ENCODE measurements around the gene DNAH11. TPM values are rescaled to one million over a fixed set of nuclear protein-coding genes. Genes with fewer than 3 reads are reported as not detected.
A peak's percentile ranks its signal among the peaks of the same experiment; 100 is the strongest.
"Not testable (repeated sequence)": the region's sequence is repeated elsewhere in the genome, so short reads cannot be mapped to it uniquely, and the experiment has no call there.

The DNAH11 gene
- total RNA-seq, 2 donors from 2014 or later = 0.02 to 9.9 TPM

DNA sequence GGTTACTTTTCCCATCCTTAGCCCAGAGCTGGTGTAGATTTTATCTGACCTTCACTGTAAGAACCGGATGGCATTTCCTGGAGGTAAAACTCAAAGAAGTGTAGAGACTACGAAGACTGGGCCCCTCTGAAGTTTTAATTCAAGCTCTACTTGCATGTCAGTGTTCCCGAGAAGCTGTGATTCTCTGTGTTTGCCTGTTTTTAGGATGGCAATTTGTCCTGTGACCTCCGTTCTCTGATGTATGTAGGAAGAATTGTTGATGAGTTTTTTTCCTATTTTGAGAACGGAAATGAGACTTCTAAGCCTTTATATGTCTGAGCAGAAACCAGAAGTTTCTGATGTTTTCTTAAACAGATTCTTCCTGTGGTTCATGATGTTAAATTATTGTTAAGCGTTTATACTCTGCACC, 308.7 kb downstream of the DNAH11 start:
- H3K27ac Mint-ChIP-seq = peak overlapping the region in 1 of 2 donors; percentile 31
- H3K9me3 Mint-ChIP-seq = peaks cover 0 to 5% of the 10 kb centered on the region in 2 donors
- H3K36me3 Mint-ChIP-seq = peaks cover 0 to 11% of the 10 kb centered on the region in 2 donors
- ATAC-seq (no peak), DNase-seq (ENCODE audit: low spot score in 2 of 2) (no peak)

DNA sequence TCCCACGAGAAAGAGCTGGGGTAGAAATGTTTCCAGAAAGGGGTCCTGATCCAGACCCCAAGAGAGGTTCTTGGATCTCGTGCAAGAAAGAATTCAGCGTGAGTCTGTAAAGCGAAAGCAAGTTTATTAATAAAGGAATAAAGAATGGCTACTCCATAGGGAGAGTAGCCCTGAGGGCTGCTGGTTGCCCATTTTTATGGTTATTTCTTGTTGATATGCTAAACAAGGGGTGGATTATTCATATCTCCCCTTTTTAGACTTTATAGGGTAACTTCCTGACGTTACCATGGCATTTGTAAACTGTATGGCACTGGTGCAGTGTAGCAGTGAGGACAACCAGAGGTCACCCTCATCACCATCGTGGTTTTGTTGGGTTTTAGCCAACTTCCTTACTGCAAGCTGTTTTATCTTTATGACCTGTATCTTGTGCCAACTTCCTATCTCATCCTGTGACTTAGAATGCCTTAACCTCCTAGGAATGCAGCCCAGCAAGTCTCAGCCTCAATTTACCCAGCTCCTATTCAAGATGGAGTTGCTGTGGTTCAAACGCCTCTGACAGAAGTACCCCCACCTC, 322.9 kb downstream of the DNAH11 start:
- DNase-seq (ENCODE audit: low spot score in 2 of 2); ATAC-seq; H3K36me3 Mint-ChIP-seq; H3K9me3 Mint-ChIP-seq: not testable (repeated sequence)
- peak overlapping the region in 1 of 2 donors; percentile 60 for H3K27ac Mint-ChIP-seq

DNA sequence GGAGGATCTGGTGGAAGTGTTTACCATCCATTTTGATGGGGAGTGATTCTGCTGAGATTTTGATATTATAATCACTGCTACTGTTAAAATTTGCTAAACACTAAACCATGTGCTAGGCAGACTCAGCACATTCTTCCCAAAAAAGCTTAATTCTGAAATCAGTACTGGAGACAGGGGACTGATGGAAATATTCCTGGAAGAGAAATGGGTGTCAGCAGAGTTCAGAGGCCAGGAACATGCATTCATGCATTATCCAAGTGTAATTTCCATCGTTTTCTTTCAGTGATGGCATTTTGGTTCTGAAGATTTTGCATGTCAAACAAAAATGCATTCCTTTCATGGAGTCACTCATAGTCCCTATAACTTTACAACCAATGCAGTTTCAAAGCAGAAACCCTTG, 323.9 kb downstream of the DNAH11 start:
- DNase-seq (ENCODE audit: low spot score in 2 of 2) (no peak), ATAC-seq (no peak)
- no peak overlapping the region for H3K27ac Mint-ChIP-seq
- no peaks in the 10 kb centered on the region for H3K36me3 Mint-ChIP-seq
- H3K9me3 Mint-ChIP-seq = no peaks in the 10 kb centered on the region

DNA sequence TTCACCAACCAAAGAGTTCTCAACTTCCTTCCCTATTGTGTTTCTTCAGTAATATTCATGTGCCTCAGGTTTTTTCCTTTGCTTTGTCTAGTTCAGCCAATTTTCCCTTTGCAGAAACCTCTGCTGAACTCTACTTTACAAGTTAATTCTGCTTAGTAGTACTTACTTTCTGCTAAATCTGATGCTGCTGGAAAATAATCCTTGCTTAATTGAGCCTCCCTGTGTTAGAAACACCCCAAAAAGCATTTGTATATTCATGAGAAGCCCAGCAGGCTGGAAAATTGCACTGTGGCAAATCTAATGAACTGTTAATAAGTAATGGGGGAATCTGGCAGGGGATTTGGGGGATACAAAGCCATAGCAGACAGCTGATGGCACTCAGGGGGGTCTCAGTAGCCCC, 324.4 kb downstream of the DNAH11 start:
- no peak for ATAC-seq
- Mint-ChIP-seq H3K27ac (no peak overlapping the region), H3K9me3 (no peaks in the 10 kb centered on the region), H3K36me3 (no peaks in the 10 kb centered on the region)
- DNase-seq (ENCODE audit: low spot score in 2 of 2) = no peak

- H3K27ac Mint-ChIP-seq = no peak overlapping the region
- no peaks in the 10 kb centered on the region for H3K36me3 Mint-ChIP-seq
- ATAC-seq (no peak), DNase-seq (ENCODE audit: low spot score in 2 of 2) (no peak)
- no peaks in the 10 kb centered on the region for H3K9me3 Mint-ChIP-seq
Measured at GRCh38 chr7:21867816-21868575, 325.2 kb downstream of the DNAH11 start.

GRCh38 chr7:21868576-21868850, 325.7 kb downstream of the DNAH11 start:
- Mint-ChIP-seq H3K27ac (no peak overlapping the region), H3K36me3 (no peaks in the 10 kb centered on the region), H3K9me3 (no peaks in the 10 kb centered on the region)
- no peak for DNase-seq (ENCODE audit: low spot score in 2 of 2)
- no peak for ATAC-seq

DNA sequence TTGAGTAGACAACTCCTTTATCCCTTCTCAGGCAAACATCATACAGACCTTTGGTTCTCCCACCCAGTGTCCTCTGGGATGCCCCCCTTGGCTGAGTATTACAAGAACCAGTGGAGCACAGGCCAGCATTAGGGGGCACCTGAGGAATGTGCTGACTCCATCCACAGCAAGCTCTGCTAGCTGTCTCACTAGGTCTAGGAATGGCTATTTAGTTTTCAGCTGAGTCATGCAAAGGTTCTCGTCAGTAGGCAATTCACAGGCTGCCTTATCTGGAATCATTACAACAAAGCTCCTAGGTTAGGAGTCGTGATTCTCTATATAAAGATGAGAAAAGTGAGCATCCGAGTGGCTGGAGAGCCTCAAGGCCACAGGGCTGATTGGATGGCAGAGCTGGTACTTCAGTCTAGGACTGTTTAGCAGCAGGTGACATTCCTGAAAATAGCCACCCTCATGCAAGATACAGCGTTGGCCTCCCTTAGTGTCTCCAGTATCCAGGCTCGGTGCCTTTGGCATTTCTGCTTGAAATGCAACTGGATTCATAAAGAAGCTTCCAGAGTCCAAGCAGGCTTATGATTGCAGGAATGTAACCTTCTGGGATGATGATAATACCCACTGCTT, 327.1 kb downstream of the DNAH11 start:
- ATAC-seq (no peak), DNase-seq (ENCODE audit: low spot score in 2 of 2) (no peak)
- no peaks in the 10 kb centered on the region for H3K9me3 Mint-ChIP-seq
- H3K27ac Mint-ChIP-seq = no peak overlapping the region
- no peaks in the 10 kb centered on the region for H3K36me3 Mint-ChIP-seq

- H3K9me3 Mint-ChIP-seq = no peaks in the 10 kb centered on the region
- H3K36me3 Mint-ChIP-seq = peaks cover 0 to 8% of the 10 kb centered on the region in 2 donors
- no peak overlapping the region for H3K27ac Mint-ChIP-seq
- no peak for ATAC-seq
- no peak for DNase-seq (ENCODE audit: low spot score in 2 of 2)
Measured at GRCh38 chr7:21883069-21883468, 340.2 kb downstream of the DNAH11 start.

DNA sequence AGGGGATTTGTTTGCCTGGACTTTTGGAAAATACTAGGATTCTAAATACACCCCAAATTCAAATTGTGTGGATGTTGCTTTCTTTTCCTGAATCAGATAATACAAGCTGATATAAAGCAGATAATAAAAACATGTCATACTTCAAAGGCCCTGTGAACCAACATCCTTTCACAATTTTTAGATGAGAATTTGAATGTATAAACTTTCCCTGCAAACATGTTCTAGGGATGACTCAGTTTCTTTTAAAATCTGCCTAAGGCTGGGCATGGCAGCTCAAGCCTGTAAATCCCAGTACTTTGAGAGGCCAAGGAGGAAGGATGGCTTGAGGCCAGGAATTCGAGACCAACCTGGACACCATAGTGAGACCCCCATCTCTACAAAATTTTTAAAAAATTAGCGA, 340.7 kb downstream of the DNAH11 start:
- not testable (repeated sequence) for H3K27ac Mint-ChIP-seq; ATAC-seq; H3K9me3 Mint-ChIP-seq; DNase-seq (ENCODE audit: low spot score in 2 of 2); H3K36me3 Mint-ChIP-seq

GRCh38 chr7:21884496-21884895, 341.7 kb downstream of the DNAH11 start:
- ATAC-seq (no peak), DNase-seq (ENCODE audit: low spot score in 2 of 2) (no peak)
- Mint-ChIP-seq H3K27ac (no peak overlapping the region), H3K9me3 (no peaks in the 10 kb centered on the region), H3K36me3 (no peaks in the 10 kb centered on the region)

GRCh38 chr7:21886396-21886795, 343.6 kb downstream of the DNAH11 start:
- ATAC-seq (no peak), DNase-seq (ENCODE audit: low spot score in 2 of 2) (no peak)
- no peaks in the 10 kb centered on the region for H3K9me3 Mint-ChIP-seq
- H3K36me3 Mint-ChIP-seq = no peaks in the 10 kb centered on the region
- H3K27ac Mint-ChIP-seq = no peak overlapping the region

GRCh38 chr7:21887353-21887752, 344.5 kb downstream of the DNAH11 start:
- H3K9me3 Mint-ChIP-seq = no peaks in the 10 kb centered on the region
- ATAC-seq (no peak), DNase-seq (ENCODE audit: low spot score in 2 of 2) (no peak)
- no peak overlapping the region for H3K27ac Mint-ChIP-seq
- H3K36me3 Mint-ChIP-seq = no peaks in the 10 kb centered on the region

- Mint-ChIP-seq H3K36me3 (no peaks in the 10 kb centered on the region), H3K27ac (no peak overlapping the region)
- ATAC-seq = no peak
Measured at GRCh38 chr7:21887779-21888178, 344.9 kb downstream of the DNAH11 start.

GRCh38 chr7:21891291-21891690, 348.5 kb downstream of the DNAH11 start:
- H3K9me3 Mint-ChIP-seq = no peaks in the 10 kb centered on the region
- H3K36me3 Mint-ChIP-seq = peaks cover 0 to 19% of the 10 kb centered on the region in 2 donors
- no peak overlapping the region for H3K27ac Mint-ChIP-seq
- no peak for ATAC-seq
- no peak for DNase-seq (ENCODE audit: low spot score in 2 of 2)

More at GRCh38 chr7:21887779-21888178, 344.9 kb downstream of the DNAH11 start:
- no peaks in the 10 kb centered on the region for H3K9me3 Mint-ChIP-seq
- no peak for DNase-seq (ENCODE audit: low spot score in 2 of 2)

GRCh38 chr7:21893401-21893800, 350.6 kb downstream of the DNAH11 start:
- ATAC-seq (no peak), DNase-seq (ENCODE audit: low spot score in 2 of 2) (no peak)
- peaks cover 4 to 7% of the 10 kb centered on the region in 2 donors for H3K9me3 Mint-ChIP-seq
- peaks cover 9 to 36% of the 10 kb centered on the region in 2 donors for H3K36me3 Mint-ChIP-seq
- no peak overlapping the region for H3K27ac Mint-ChIP-seq

DNA sequence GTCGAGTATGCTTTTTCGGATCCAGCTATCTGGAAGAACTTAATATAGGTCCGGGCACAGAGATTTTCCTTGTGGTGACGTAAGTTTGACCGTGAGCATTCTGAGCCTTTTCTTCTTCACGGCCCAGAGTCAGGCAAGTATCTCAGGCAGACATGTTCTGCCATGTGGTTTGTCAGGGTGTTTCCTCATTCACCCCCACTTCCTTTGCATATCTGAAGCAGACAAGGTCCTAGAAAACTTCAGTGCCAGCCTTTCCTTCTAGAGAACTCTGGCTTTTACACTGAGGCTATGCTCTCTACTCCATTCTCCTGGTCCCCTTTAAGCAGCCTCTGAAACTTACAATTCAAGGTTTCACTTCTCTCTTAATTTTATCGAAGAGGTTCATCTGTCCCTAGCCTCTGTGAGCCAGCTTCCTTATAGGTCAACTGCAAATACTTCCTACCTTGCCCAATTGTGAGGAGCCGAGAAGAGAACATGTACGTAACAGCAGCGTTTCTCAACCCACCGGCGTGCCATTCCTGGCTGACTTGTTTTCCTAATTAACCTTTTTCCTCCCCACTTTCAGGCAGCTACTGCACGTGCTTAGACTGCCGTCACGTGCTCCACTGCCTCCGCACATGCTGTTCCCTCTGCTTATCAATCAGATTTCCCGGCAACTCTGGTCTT, 355.6 kb downstream of the DNAH11 start:
- Mint-ChIP-seq H3K9me3 (peaks cover 7 to 8% of the 10 kb centered on the region in 2 donors), H3K36me3 (peaks cover 40 to 54% of the 10 kb centered on the region in 2 donors), H3K27ac (peak overlapping the region; percentile 87 to 93)
- ATAC-seq (peak; percentile 40 to 58), DNase-seq (ENCODE audit: low spot score in 2 of 2) (no peak)

DNA sequence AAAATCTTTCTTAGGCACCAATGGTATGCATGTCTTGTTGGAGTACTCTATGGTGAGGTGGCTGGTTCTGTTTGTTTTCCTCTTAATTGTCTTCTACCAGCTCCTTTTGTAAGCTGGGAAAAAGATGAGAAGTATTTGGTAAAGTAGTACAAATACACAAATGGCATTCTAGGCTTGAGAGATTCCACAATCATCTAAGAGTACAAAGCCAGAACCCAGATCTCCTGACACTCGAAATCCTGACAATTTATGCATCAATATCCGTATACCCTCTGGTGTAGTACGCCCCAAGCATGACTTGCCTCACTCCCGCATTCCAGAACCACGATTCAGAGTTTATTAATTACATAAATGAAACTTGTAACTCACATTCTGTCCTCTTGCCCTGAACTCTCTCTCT, 359.4 kb downstream of the DNAH11 start:
- peaks cover 44 to 52% of the 10 kb centered on the region in 2 donors for H3K36me3 Mint-ChIP-seq
- no peak overlapping the region for H3K27ac Mint-ChIP-seq
- ATAC-seq = no peak
- H3K9me3 Mint-ChIP-seq = peaks cover 7 to 8% of the 10 kb centered on the region in 2 donors
- DNase-seq (ENCODE audit: low spot score in 2 of 2) = no peak

All from activated naive CD4-positive, alpha-beta T cell treated with anti-CD3 and anti-CD28 coated beads, Interleukin-2, amount 50 U/mL, for 72 hours (primary cell).